Right renal cortex interstitium (tissue), 3 donors: ENCODE measurements around the gene ZFAND3. TPM values are rescaled to one million over a fixed set of nuclear protein-coding genes. Genes with fewer than 3 reads are reported as not detected.

Experiments
- DNase-seq, 3 donors: peaks; one replicate each; pipeline ENCODE4 v3.0.0-alpha.2; 2013; ENCODE audit warnings: low read depth in 3 of 3, low spot score in 2 of 3
- polyA plus RNA-seq, 3 donors: library from polyadenylated mRNA; unstranded; fragments of 120-200 nt; gene quantifications; one replicate each; pipeline ENCODE4 v1.2.1, GENCODE V29; 2013; ENCODE audit not compliant: insufficient read length in 3 of 3

ZFAND3 gene
- polyA plus RNA-seq, 3 donors: 164 to 166 (median 164) TPM

GRCh38 chr6:38192487-38192886 is 373.0 kb downstream of the ZFAND3 start:
- DNase-seq: no peak

- no peak for DNase-seq
Measured at GRCh38 chr6:38193051-38193450, 373.5 kb downstream of the ZFAND3 start.

GRCh38 chr6:38193481-38194281 is 374.2 kb downstream of the ZFAND3 start:
- DNase-seq: no peak

GRCh38 chr6:38194282-38194572 is 374.7 kb downstream of the ZFAND3 start:
- DNase-seq: no peak

GRCh38 chr6:38194589-38194988 is 375.1 kb downstream of the ZFAND3 start:
- no peak for DNase-seq

- no peak for DNase-seq
Measured at GRCh38 chr6:38195113-38195635, 375.6 kb downstream of the ZFAND3 start.

GRCh38 chr6:38198219-38198618 is 378.7 kb downstream of the ZFAND3 start:
- DNase-seq: no peak

Other genes with a start within 250 kb of the ZFAND3 start
- gene MDGA1, start 121.8 kb upstream of the ZFAND3 start, polyA plus RNA-seq: 1 to 10 TPM; 2.2 to 2.7 (median 2.7) TPM